Esophagus muscularis mucosa (tissue), 4 donors: Measurements from ENCODE around the gene TLK1. TPM values are rescaled to one million over a fixed set of nuclear protein-coding genes. Genes with fewer than 3 reads are reported as not detected.

ENCODE experiments used
- DNase-seq: peaks from one replicate; pipeline ENCODE4 v3.0.0-alpha.2; 2017; ENCODE audit errors: extremely low spot score
- H3K27ac ChIP-seq, 4 donors: fragments of 200-600 bp; sonication (generic); replicated peaks in 1 of 4; 1 replicate in 3 of 4; 2 replicates in 1 of 4; pipeline ENCODE4 v1.5.1; 2016 to 2019; ENCODE audit warnings: mild to moderate bottlenecking in 1 of 4
- H3K27me3 ChIP-seq, 4 donors: fragments of 200-600 bp; sonication (generic); one replicate each; pipeline versions ENCODE4 v1.5.1 to v1.6.0; 2016 to 2019
- H3K36me3 ChIP-seq, 4 donors: fragments of 200-600 bp; sonication (generic); one replicate each; pipeline ENCODE4 v1.5.1; 2016 to 2019
- H3K4me1 ChIP-seq, 4 donors: fragments of 200-600 bp; sonication (generic); one replicate each; pipeline ENCODE4 v1.5.1; 2016 to 2019
- H3K4me3 ChIP-seq, 4 donors: fragments of 200-600 bp; sonication (generic); 1 replicate in 2 of 4; 2 replicates in 2 of 4; pipeline ENCODE4 v1.5.1; 2016 to 2019; ENCODE audit warnings: mild to moderate bottlenecking in 4 of 4, moderate library complexity in 1 of 4
- H3K9me3 ChIP-seq, 4 donors: fragments of 200-600 bp; sonication (generic); 1 replicate in 3 of 4; 2 replicates in 1 of 4; pipeline ENCODE4 v1.5.1; 2016 to 2019
- EP300 ChIP-seq: sonication (generic); formaldehyde crosslinking; IDR thresholded peaks from one replicate; pipeline ENCODE4 v1.6.1; 2017; ENCODE audit warnings: antibody characterized with exemption
- POLR2A ChIP-seq: fragments of 450-650 bp; IDR thresholded peaks from one replicate; pipeline ENCODE4 v1.6.1; 2017; ENCODE audit warnings: antibody characterized with exemption, moderate library complexity, mild to moderate bottlenecking, low read depth
- POLR2AphosphoS5 ChIP-seq, 2 donors: sonication (generic); formaldehyde crosslinking; IDR thresholded peaks; one replicate each; pipeline ENCODE4 v1.6.1; 2017; ENCODE audit warnings: antibody characterized with exemption in 2 of 2
- whole genome bisulfite sequencing: methylation state at CpG from one replicate; pipeline ENCODE4 v1.1.5; 2018; 5-methylcytosine and 5-hydroxymethylcytosine counted together
- intact Hi-C: fragments of 100-400 bp; cut with DNase I; formaldehyde crosslinking; loops from one replicate; pipeline ENCODE4 v1.15.1; 2023
- total RNA-seq, 4 donors: library from RNA; depleted of rRNA; stranded (reverse); fragments of >200 nt; gene quantifications; one replicate each; pipeline versions ENCODE4 v1.1.0 to v1.2.1, GENCODE V29; 2016
- TF ChIP-seq, protein P1 (sequence below), 3 experiments: fragments of 200-600 bp in 2 of 3; fragments of 450-650 bp in 1 of 3; sonication (generic) in 2 of 3; IDR thresholded peaks; one replicate each; pipeline ENCODE4 v1.5.1; 2017 to 2019; ENCODE audit warnings: antibody characterized with exemption in 3 of 3, mild to moderate bottlenecking in 2 of 3, moderate library complexity in 1 of 3

The TLK1 gene
- total RNA-seq, 4 donors from 2014 or later = 27.9 to 46.1 (median 34.0) TPM

DNA sequence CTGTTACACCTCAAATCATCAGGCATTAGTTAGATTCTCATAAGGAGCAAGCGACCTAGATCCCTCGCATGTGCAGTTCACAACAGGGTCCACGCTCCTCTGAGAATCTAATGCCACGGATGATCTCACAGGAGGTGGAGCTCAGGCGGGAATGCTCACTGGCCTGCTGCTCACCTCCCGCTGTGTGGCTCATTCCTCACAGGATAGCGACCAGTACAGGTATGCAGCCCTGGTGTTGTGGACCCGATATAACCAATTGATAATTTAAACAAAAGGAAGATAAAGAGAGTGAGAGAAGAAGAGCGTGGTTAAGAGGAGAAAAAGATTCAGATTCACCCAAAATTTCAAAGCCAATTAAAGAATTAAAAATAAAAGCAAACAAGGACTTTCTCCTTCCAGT, 20.8 kb downstream of the TLK1 start:
- intact Hi-C loops = no loop called here
- Histone ChIP-seq H3K36me3 (no peaks in the 10 kb centered on the region), H3K4me3 (no peak overlapping the region), H3K4me1 (peaks cover 16 to 66% (median 54%) of the 10 kb centered on the region in 4 donors), H3K27me3 (no peaks in the 10 kb centered on the region), H3K9me3 (no peaks in the 10 kb centered on the region), H3K27ac (no peak overlapping the region)
- WGBS = 96% methylated on average over 8 of the region's 9 CpGs
- DNase-seq = no peak
- TF ChIP-seq, protein P1, sequence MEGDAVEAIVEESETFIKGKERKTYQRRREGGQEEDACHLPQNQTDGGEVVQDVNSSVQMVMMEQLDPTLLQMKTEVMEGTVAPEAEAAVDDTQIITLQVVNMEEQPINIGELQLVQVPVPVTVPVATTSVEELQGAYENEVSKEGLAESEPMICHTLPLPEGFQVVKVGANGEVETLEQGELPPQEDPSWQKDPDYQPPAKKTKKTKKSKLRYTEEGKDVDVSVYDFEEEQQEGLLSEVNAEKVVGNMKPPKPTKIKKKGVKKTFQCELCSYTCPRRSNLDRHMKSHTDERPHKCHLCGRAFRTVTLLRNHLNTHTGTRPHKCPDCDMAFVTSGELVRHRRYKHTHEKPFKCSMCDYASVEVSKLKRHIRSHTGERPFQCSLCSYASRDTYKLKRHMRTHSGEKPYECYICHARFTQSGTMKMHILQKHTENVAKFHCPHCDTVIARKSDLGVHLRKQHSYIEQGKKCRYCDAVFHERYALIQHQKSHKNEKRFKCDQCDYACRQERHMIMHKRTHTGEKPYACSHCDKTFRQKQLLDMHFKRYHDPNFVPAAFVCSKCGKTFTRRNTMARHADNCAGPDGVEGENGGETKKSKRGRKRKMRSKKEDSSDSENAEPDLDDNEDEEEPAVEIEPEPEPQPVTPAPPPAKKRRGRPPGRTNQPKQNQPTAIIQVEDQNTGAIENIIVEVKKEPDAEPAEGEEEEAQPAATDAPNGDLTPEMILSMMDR (IDR thresholded peaks at IDR 0.05) = no peak
- TF ChIP-seq EP300 (no peak), POLR2A (no peak)

DNA sequence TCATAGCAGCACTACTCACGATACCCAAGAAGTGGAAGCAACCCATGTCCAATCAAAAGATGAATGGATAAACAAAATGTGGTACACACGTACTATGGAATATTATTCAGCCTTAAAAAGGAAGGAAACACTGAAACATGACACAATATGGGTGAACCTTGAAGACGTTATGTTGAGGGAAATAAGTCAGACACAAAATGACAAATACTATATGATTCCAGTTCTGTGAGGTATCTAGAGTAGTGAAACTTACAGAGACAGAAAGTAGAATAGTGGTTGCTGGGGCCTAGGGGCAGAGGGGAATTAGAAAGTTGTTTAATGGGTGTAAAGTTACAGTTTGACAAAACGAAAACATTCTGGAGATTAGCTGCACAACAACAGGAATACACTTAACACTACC, 24.7 kb downstream of the TLK1 start:
- no peak for TF ChIP-seq EP300
- TF ChIP-seq, protein P1 (IDR thresholded peaks at IDR 0.05) = no peak
- TF ChIP-seq POLR2A = no peak
- no peak for TF ChIP-seq POLR2AphosphoS5 (IDR thresholded peaks at IDR 0.05)
- Histone ChIP-seq H3K27ac (no peak overlapping the region), H3K27me3 (no peaks in the 10 kb centered on the region), H3K9me3 (no peaks in the 10 kb centered on the region), H3K4me1 (peaks cover 26 to 66% (median 56%) of the 10 kb centered on the region in 4 donors), H3K36me3 (no peaks in the 10 kb centered on the region), H3K4me3 (no peak overlapping the region)
- 87% methylated on average over 4 of the region's 4 CpGs for WGBS
- no peak for DNase-seq
- intact Hi-C loops = no loop called here

- H3K4me3 ChIP-seq = no peak overlapping the region
- TF ChIP-seq POLR2A (no peak), EP300 (no peak), POLR2AphosphoS5 (IDR thresholded peaks at IDR 0.05) (no peak)
- TF ChIP-seq, protein P1 (IDR thresholded peaks at IDR 0.05) = no peak
- DNase-seq = no peak
- no peaks in the 10 kb centered on the region for H3K36me3 ChIP-seq
- H3K27me3 ChIP-seq = no peaks in the 10 kb centered on the region
- no peaks in the 10 kb centered on the region for H3K9me3 ChIP-seq
- H3K27ac ChIP-seq = no peak overlapping the region
- 92% methylated on average over 4 of the region's 4 CpGs for WGBS
- H3K4me1 ChIP-seq = peaks cover 22 to 61% (median 53%) of the 10 kb centered on the region in 4 donors
- intact Hi-C loops = no loop called here
Measured at GRCh38 chr2:171134624-171135230, 26.0 kb downstream of the TLK1 start.

DNA sequence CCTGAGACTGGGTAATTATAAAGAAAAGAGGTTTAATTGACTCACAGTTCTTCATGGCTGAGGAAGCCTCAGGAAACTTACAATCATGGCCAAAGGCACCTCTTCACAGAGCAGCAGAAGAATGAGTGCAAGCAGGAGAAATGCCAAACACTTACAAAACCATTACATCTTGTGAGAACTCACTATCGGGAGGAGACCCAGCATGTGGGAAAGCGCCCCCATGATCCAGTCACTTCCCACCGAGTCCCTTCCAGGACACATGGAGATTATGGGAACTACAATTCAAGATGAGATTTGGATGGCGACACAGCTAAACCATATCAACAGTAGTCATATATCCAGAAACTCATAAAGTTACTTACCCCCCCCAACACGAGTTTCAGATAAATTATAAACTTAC, 28.6 kb downstream of the TLK1 start:
- TF ChIP-seq EP300 = no peak
- TF ChIP-seq, protein P1 (IDR thresholded peaks at IDR 0.05) = no peak
- TF ChIP-seq POLR2A = no peak
- TF ChIP-seq POLR2AphosphoS5 (IDR thresholded peaks at IDR 0.05) = no peak
- no peak overlapping the region for H3K4me3 ChIP-seq
- H3K4me1 ChIP-seq = peaks cover 19 to 46% (median 39%) of the 10 kb centered on the region in 4 donors
- WGBS = 83% methylated on average over 5 of the region's 5 CpGs
- no peaks in the 10 kb centered on the region for H3K36me3 ChIP-seq
- intact Hi-C loops = no loop called here
- H3K9me3 ChIP-seq = no peaks in the 10 kb centered on the region
- DNase-seq = no peak
- no peak overlapping the region for H3K27ac ChIP-seq
- no peaks in the 10 kb centered on the region for H3K27me3 ChIP-seq

- TF ChIP-seq POLR2AphosphoS5 (IDR thresholded peaks at IDR 0.05) = no peak
- no peak for TF ChIP-seq EP300
- no peak for TF ChIP-seq POLR2A
- TF ChIP-seq, protein P1 (IDR thresholded peaks at IDR 0.05) = no peak
- WGBS = 61% methylated on average over 1 of the region's 1 CpG
- DNase-seq = no peak
- Histone ChIP-seq H3K9me3 (no peaks in the 10 kb centered on the region), H3K27me3 (no peaks in the 10 kb centered on the region), H3K4me3 (no peak overlapping the region), H3K27ac (no peak overlapping the region), H3K4me1 (peaks cover 7 to 46% (median 41%) of the 10 kb centered on the region in 4 donors), H3K36me3 (no peaks in the 10 kb centered on the region)
- intact Hi-C loops = no loop called here
Measured at GRCh38 chr2:171128461-171128860, 32.2 kb downstream of the TLK1 start.
